ENCODE results near the gene MAP2K2. TPM values are rescaled to one million over a fixed set of nuclear protein-coding genes. Genes with fewer than 3 reads are reported as not detected.

Gene MAP2K2
- polyA plus RNA-seq, 3 donors = 30.5 to 94.5 (median 40.2) TPM

- 58% methylated on average over 32 of the region's 42 CpGs for WGBS (ENCODE audit: insufficient coverage)
- peak; percentile 54 to 72 (median 65) for DNase-seq
Observed at GRCh38 chr19:4059891-4060620, 63.9 kb downstream of the MAP2K2 start.

More at GRCh38 chr19:4059891-4060620, 63.9 kb downstream of the MAP2K2 start:
- peaks cover 20 to 28% of the 10 kb centered on the region in 2 donors for H3K36me3 ChIP-seq (replicated peaks in 1 of 2; ENCODE audit: control insufficient read depth in 1 of 2, insufficient read depth in 2 of 2, low read length in 2 of 2)
- Mint-ChIP-seq H3K36me3 (peaks cover 29 to 42% of the 10 kb centered on the region in 2 donors), H3K27ac (peak overlapping the region; percentile 93 to 100 (median 99)), H3K27me3 (ENCODE audit: low read depth in 3 of 3) (peaks cover 0 to 2% (median 1%) of the 10 kb centered on the region in 3 donors), H3K9me3 (peaks cover 0 to 2% (median 0%) of the 10 kb centered on the region in 7 donors), H3K4me1 (peaks cover 65% of the 10 kb centered on the region), H3K4me3 (peak overlapping the region; percentile 53 to 67)
- H3K9me3 ChIP-seq (replicated peaks in 1 of 2; ENCODE audit: control insufficient read depth in 1 of 2, insufficient read depth in 1 of 2, low read length in 2 of 2) = no peaks in the 10 kb centered on the region
- intact Hi-C loops (cut with micrococcal nuclease) = loop anchor here (2.0 to 5.0 kb wide), 2 partner anchors 53 kb away; partner anchors contain the start of gene PIAS4 (in 2 of the 2)
- peak overlapping the region; percentile 82 for H3K9ac ChIP-seq (ENCODE audit: insufficient read depth, low read length, poor library complexity, severe bottlenecking)
- no peak for TF ChIP-seq CTCF (IDR thresholded peaks at IDR 0.05)
- no peaks in the 10 kb centered on the region for H3K27me3 ChIP-seq (ENCODE audit: control insufficient read depth in 2 of 2, insufficient read depth in 2 of 2, low read length in 2 of 2)
- peak overlapping the region; percentile 97 for H3K27ac ChIP-seq (ENCODE audit: low read depth in 1 of 2, low read length in 2 of 2)
- no peak overlapping the region for H2AFZ ChIP-seq (ENCODE audit: insufficient read depth, low read depth, low read length, poor library complexity, severe bottlenecking)
- peak overlapping the region; percentile 89 for H3K4me2 ChIP-seq (replicated peaks; ENCODE audit: extremely low read depth, low read length, poor library complexity, severe bottlenecking)
- peaks cover 71% of the 10 kb centered on the region for H4K20me1 ChIP-seq (ENCODE audit: insufficient read depth, low read length)
- peaks cover 80 to 89% of the 10 kb centered on the region in 2 donors for H3K4me1 ChIP-seq (ENCODE audit: control insufficient read depth in 1 of 2, insufficient read depth in 2 of 2, low read length in 2 of 2)
- peaks cover 100% of the 10 kb centered on the region for H3K79me2 ChIP-seq (ENCODE audit: insufficient read depth, low read length)
- peak overlapping the region in 2 of 3 experiments; percentile 40 to 93 for H3K4me3 ChIP-seq (replicated peaks in 1 of 3; ENCODE audit: low read depth in 2 of 3, low read length in 3 of 3)

All from CD14-positive monocyte (primary cell).